Esophagus squamous epithelium (tissue), 5 donors: ENCODE results near the gene IDH3A. TPM values are rescaled to one million over a fixed set of nuclear protein-coding genes. Genes with fewer than 3 reads are reported as not detected.
A peak's percentile ranks its signal among the peaks of the same experiment; 100 is the strongest.

Source experiments
- DNase-seq: peaks from one replicate; lab custom pipeline; 2025; lab: John Stamatoyannopoulos, UW
- H3K27ac ChIP-seq, 4 donors: fragments of 200-600 bp; sonication (generic); one replicate each; pipeline ENCODE4 v1.5.1; 2016 to 2019; ENCODE audit warnings: mild to moderate bottlenecking in 1 of 4
- H3K27me3 ChIP-seq, 4 donors: fragments of 200-600 bp; sonication (generic); 1 replicate in 3 of 4; 2 replicates in 1 of 4; pipeline versions ENCODE4 v1.5.1 to v1.6.0; 2017 to 2021; ENCODE audit warnings: antibody characterized with exemption in 1 of 4
- H3K36me3 ChIP-seq, 3 donors: fragments of 200-600 bp; sonication (generic); one replicate each; pipeline ENCODE4 v1.5.1; 2016 to 2019
- H3K4me1 ChIP-seq, 3 donors: fragments of 200-600 bp; sonication (generic); one replicate each; pipeline ENCODE4 v1.5.1; 2017 to 2019
- H3K4me3 ChIP-seq, 4 donors: fragments of 200-600 bp; sonication (generic); 1 replicate in 3 of 4; 2 replicates in 1 of 4; pipeline ENCODE4 v1.5.1; 2016 to 2019; ENCODE audit warnings: mild to moderate bottlenecking in 2 of 4, moderate library complexity in 1 of 4
- H3K9me3 ChIP-seq, 3 donors: fragments of 200-600 bp; sonication (generic); one replicate each; pipeline ENCODE4 v1.5.1; 2016 to 2019
- POLR2A ChIP-seq, 4 donors: fragments of 450-650 bp; IDR thresholded peaks; one replicate each; pipeline ENCODE4 v1.6.1; 2017; ENCODE audit warnings: antibody characterized with exemption in 4 of 4, mild to moderate bottlenecking in 4 of 4, moderate library complexity in 3 of 4
- WGBS, 2 donors: methylation state at CpG; one replicate each; pipeline ENCODE4 v1.1.5; 2018; 5-methylcytosine and 5-hydroxymethylcytosine counted together
- intact Hi-C: fragments of 100-400 bp; cut with DNase I; formaldehyde crosslinking; loops from one replicate; pipeline ENCODE4 v1.15.0; 2022
- total RNA-seq, 4 donors: library from RNA; depleted of rRNA; stranded (reverse); fragments of >200 nt; gene quantifications; one replicate each; pipeline ENCODE4 v1.1.0, GENCODE V29; 2016
- TF ChIP-seq, protein P1 (sequence below), 6 experiments: fragments of 450-650 bp in 4 of 6; fragments of 200-600 bp in 2 of 6; sonication (generic) in 2 of 6; IDR thresholded peaks; one replicate each; pipeline ENCODE4 v1.5.1; 2016 to 2019; ENCODE audit warnings: antibody characterized with exemption in 6 of 6, mild to moderate bottlenecking in 4 of 6, moderate library complexity in 4 of 6
- donor health status: DM: yes; HTN: yes; CAD: no.

Gene IDH3A
- total RNA-seq, 4 donors from 2014 or later: 50.7 to 114 (median 83.8) TPM

DNA sequence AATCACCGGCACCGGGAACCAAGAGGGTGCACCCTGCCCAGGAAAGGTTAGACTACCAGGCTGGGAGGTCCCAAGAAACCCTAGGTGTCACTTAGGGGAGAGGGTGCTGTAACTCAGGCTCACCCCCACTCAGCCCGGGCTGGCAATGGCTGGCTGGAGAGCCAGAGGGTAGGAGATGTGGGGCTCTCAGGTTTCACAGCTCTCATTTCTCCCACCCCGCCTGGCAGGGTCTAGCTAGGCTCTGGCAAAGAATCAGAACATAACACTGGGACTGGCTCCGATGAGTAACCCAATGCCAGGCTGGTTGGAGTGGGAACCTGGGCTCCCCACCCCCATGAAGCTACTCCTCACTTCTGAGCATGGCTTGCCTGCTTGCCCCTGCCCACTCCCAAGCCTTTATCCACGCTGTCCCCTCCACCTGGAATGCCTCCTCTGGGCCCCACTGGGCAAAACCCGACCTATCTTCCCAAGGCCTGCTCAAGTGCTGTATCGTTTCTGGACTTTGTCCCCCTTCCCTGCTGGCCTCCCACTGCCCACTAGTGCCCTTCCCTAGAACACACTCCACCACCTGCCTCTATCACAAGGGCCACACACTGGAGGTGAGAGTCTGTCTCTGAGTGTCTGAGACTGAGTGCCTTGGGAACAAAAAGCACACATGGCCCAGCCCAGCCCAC is 19.9 kb upstream of the IDH3A start:
- 68 to 75% methylated on average over 7 to 8 of the region's 8 CpGs for WGBS, 2 donors
- DNase-seq: no peak
- Histone ChIP-seq H3K27ac (peak overlapping the region in 1 of 4 donors; percentile 12), H3K36me3 (no peaks in the 10 kb centered on the region), H3K4me1 (peaks cover 18 to 35% (median 20%) of the 10 kb centered on the region in 3 donors), H3K9me3 (no peaks in the 10 kb centered on the region), H3K4me3 (no peak overlapping the region), H3K27me3 (no peaks in the 10 kb centered on the region)
- intact Hi-C loops: no loop called here
- TF ChIP-seq, protein P1, sequence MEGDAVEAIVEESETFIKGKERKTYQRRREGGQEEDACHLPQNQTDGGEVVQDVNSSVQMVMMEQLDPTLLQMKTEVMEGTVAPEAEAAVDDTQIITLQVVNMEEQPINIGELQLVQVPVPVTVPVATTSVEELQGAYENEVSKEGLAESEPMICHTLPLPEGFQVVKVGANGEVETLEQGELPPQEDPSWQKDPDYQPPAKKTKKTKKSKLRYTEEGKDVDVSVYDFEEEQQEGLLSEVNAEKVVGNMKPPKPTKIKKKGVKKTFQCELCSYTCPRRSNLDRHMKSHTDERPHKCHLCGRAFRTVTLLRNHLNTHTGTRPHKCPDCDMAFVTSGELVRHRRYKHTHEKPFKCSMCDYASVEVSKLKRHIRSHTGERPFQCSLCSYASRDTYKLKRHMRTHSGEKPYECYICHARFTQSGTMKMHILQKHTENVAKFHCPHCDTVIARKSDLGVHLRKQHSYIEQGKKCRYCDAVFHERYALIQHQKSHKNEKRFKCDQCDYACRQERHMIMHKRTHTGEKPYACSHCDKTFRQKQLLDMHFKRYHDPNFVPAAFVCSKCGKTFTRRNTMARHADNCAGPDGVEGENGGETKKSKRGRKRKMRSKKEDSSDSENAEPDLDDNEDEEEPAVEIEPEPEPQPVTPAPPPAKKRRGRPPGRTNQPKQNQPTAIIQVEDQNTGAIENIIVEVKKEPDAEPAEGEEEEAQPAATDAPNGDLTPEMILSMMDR (IDR thresholded peaks at IDR 0.05): no peak
- TF ChIP-seq POLR2A (IDR thresholded peaks at IDR 0.05): no peak

DNA sequence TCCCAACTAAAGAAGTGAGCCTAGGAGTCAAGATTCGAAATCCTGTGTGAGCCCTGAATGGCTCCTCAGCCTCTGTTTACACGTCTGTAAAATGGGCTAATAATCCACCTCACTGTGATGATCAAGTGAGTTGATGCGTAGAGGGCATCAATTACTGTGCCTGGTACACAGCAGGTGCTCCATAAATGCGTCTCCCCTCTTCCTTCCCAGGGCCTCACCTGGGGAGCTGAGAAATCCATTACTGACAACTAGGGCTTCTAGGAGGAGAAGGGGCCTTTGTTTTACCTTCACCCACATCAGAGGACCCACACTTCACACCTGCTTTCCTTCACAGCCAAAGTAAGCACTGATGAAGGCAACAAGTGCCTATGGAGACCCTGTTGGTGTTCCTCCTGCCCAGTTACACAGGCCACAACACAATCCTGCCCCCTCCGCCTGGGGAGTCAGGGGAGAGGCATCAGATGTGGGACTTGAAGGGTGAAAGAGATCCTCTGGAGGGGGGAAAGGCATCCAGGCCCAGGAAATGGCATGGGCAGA is 19.3 kb upstream of the IDH3A start:
- no peak for DNase-seq
- H3K9me3 ChIP-seq: no peaks in the 10 kb centered on the region
- 75 to 88% methylated on average over 4 of the region's 5 CpGs for WGBS, 2 donors
- no peak overlapping the region for H3K4me3 ChIP-seq
- no peak overlapping the region for H3K27ac ChIP-seq
- peaks cover 18 to 36% (median 23%) of the 10 kb centered on the region in 3 donors for H3K4me1 ChIP-seq
- no peaks in the 10 kb centered on the region for H3K27me3 ChIP-seq
- intact Hi-C loops: loop anchor here (5.0 kb wide), 1 partner anchor 67 kb away; no protein-coding TSS in a partner anchor
- no peak for TF ChIP-seq POLR2A (IDR thresholded peaks at IDR 0.05)
- H3K36me3 ChIP-seq: no peaks in the 10 kb centered on the region

DNA sequence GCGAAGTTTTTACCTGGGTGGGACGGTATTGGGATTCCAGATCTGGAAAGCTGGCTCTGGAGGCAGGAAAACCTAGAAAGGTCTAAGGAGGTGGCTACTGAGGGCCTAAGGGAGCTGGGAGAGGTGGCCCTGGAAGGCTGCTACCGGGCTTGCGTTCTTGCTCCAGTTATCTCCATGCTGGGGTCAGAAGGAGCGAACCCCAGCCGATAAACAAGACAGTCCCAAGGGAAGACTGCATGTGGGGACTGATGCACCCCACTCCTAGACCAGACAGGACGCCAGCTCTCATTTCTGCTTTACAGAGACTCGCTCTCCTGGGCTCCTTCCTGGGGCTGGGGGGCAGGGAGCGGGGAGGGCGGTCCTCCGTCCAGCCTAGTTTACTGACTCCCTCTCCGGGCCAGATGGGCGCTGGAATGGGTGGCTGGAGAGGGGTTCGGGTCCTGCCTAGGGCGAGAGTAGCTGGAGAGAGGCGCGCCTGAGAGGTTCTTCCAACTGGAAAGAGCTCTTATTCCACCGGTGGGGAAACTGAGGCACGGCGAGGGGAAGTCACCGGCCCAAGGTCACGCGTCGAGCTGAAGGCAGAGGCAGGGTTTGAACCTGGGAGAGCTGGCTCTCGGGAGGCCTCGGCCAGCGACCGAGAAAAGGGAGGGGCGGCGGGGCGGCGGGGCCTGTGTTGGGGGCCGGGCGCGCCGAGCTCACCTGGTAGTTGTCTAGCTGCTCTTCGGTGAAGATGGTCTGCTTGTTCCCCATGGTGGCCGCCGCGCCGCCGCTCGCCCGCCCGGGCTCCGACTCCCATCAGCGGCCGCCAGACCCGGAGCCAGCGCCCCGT is 18.5 kb upstream of the IDH3A start:
- TF ChIP-seq POLR2A (IDR thresholded peaks at IDR 0.05): no peak
- TF ChIP-seq, protein P1 (IDR thresholded peaks at IDR 0.05): no peak
- peak overlapping the region in 3 of 4 donors; percentile 65 to 87 (median 86) for H3K27ac ChIP-seq
- intact Hi-C loops: loop anchor here (5.0 kb wide), 1 partner anchor 67 kb away; no protein-coding TSS in a partner anchor
- no peaks in the 10 kb centered on the region for H3K9me3 ChIP-seq
- H3K27me3 ChIP-seq: no peaks in the 10 kb centered on the region
- no peak for DNase-seq
- H3K4me1 ChIP-seq: peaks cover 18 to 36% (median 23%) of the 10 kb centered on the region in 3 donors
- H3K36me3 ChIP-seq: no peaks in the 10 kb centered on the region
- peak overlapping the region; percentile 33 to 83 (median 73) for H3K4me3 ChIP-seq
- 83 to 84% methylated on average over 2 to 8 of the region's 51 CpGs for WGBS, 2 donors

DNA sequence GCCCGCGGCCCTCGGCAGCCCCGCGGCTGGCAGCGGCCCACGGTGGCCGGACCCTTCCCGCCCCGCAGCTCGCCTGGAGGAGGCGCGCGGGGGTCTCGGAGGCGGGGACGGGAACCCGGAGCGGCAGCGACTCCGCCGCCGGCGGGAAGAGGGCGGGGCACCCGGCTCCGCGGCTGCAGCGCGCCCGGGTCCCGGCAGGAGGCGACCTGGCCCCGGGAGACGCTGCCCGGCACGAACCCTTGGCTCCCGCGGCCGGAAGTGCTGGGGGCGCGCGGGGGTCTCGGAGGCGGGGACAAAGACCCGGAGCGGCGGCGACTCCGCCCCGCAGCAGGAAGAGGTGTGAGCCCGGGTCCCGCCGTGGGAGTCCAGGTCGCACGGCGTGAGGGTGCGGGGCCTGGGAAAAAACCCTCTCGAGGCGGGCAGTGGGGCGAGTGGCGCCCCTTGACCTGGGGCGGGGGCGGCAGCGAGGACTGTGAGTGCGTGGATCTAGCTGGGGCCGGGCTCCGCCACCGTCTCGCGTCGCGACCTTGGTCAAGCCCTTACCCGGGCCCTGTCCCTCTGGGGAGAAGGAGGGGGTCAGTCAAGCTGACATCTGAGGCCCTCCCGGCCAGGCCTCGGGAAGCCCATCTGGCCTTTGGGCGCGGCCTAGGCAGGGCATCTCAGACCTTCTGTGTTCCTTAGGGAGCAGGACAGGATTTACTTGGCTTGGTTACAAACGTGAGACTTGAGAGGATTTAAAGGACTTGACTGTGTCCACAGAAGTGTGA is 17.7 kb upstream of the IDH3A start, which contains the start of gene CIB2:
TSS of gene CIB2 (minus strand) at position 151 of the 767 bp plus-strand sequence. CDS start 230 bp downstream, outside the sequence.
- no peaks in the 10 kb centered on the region for H3K27me3 ChIP-seq
- H3K4me3 ChIP-seq: peak within 1 kb of the TSS; percentile 33 to 83 (median 73)
- H3K4me1 ChIP-seq: peaks cover 18 to 36% (median 23%) of the 10 kb centered on the region in 3 donors
- DNase-seq: no peak
- 0% methylated on average over 1 to 13 of the region's 79 CpGs for WGBS, 2 donors
- intact Hi-C loops: loop anchor here (5.0 kb wide), 1 partner anchor 66 kb away; no protein-coding TSS in a partner anchor
- no peaks in the 10 kb centered on the region for H3K9me3 ChIP-seq
- H3K27ac ChIP-seq: peak within 1 kb of the TSS; percentile 65 to 87 (median 86)
- TF ChIP-seq, protein P1 (IDR thresholded peaks at IDR 0.05): peak; percentile 57 to 94 (median 87)
- TF ChIP-seq POLR2A (IDR thresholded peaks at IDR 0.05): no peak
- H3K36me3 ChIP-seq: no peaks in the 10 kb centered on the region

DNA sequence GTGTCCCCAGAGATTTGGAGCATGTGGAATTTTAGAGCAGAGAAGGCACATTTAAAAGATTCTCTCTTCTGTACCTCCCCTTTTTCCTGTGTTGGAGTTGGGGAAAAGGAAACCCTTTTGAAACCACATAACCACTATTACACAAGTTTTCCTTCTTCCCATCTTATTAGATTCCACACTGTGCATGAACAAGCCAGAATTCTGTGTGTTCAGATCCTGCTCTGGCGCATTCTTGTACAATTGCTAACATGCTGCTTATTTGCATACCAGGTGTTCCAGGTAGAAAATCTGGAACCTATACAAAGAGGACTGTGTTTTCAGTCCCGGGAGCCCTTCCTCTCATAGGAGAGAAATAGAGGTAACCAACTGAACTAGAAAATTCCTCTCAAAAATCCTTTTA is 15.4 kb upstream of the IDH3A start:
- TF ChIP-seq, protein P1 (IDR thresholded peaks at IDR 0.05): no peak
- TF ChIP-seq POLR2A (IDR thresholded peaks at IDR 0.05): no peak
- no peaks in the 10 kb centered on the region for H3K27me3 ChIP-seq
- H3K4me1 ChIP-seq: peaks cover 18 to 36% (median 23%) of the 10 kb centered on the region in 3 donors
- H3K36me3 ChIP-seq: no peaks in the 10 kb centered on the region
- H3K4me3 ChIP-seq: no peak overlapping the region
- peak overlapping the region; percentile 37 to 68 (median 62) for H3K27ac ChIP-seq
- no peak for DNase-seq
- no peaks in the 10 kb centered on the region for H3K9me3 ChIP-seq
- intact Hi-C loops: loop anchor here (5.0 kb wide), 1 partner anchor 64 kb away; no protein-coding TSS in a partner anchor
- WGBS, 2 donors: 19 to 78% methylated on average over 2 of the region's 2 CpGs
